Hepatocyte (in vitro differentiated cells): ENCODE measurements around the gene TRIM10.

Experiments used
- CTCF ChIP-seq: fragments of 200-600 bp; sonication (generic); IDR thresholded peaks from 2 replicates; pipeline ENCODE4 v1.5.1; 2016; ENCODE audit warnings: antibody characterized with exemption, mild to moderate bottlenecking; ENCODE audit not compliant: poor library complexity
- EZH2 ChIP-seq: fragments of 200-600 bp; sonication (generic); IDR thresholded peaks from 2 replicates; pipeline ENCODE4 v1.6.1; 2016; ENCODE audit warnings: antibody characterized with exemption, mild to moderate bottlenecking, borderline replicate concordance
- EZH2phosphoT487 ChIP-seq: fragments of 200-600 bp; sonication (generic); IDR thresholded peaks from one replicate; pipeline ENCODE4 v1.6.1; 2018; ENCODE audit warnings: antibody characterized with exemption, mild to moderate bottlenecking, low read depth, moderate library complexity; ENCODE audit not compliant: unreplicated experiment, severe bottlenecking

DNA sequence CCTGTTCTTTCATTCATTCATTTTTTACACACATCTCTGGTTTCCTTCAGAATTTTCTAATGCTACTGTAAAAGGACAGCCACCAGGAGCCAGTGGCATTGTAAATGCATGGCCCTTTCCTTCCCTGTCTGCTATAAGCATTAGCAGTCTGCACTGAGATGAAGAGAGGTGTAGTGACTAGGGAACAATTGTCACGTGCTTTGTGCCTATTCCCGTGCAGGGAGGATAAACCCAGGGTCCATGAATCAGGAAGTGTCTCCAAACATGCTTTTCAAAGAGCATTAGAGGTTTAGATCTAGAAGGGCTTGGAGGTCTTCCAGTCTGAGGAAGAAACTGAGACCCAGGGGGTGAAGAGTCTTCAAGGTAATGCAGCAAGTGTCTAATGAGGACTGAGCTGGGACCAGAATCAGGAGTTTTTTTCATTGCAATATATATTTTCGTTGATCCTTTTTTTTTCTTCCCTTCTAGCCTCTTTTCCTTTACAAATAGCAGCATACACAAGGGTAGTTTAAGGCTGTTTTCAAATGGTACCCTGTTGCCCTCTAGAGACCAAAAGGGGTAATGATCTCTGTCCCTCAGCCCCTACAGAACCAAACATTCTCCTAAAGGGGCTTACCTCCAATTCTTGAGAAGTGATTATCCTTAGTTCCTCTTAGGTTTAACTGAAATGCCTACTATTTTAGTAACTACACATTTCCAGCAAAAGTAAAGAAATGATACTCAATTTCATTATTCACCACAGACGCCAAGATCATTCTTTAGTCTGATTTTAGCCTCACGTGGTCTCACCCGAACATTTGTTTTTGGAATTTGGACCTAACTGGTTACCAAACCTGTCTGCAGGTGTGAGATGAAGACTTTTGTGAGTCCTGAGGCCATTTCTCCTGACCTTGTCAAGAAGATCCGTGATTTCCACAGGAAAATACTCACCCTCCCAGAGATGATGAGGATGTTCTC lies 8.9 kb upstream of the TRIM10 start:
- TF ChIP-seq CTCF (peak; percentile 74), EZH2phosphoT487 (no peak), EZH2 (no peak)
